CD4-positive, alpha-beta T cell treated with Interleukin-6 at 100 ng/mL for 8 hours (primary cell): ENCODE results near the gene ABCA7.

Experiments used
- DNase-seq: peaks from one replicate; pipeline ENCODE4 v3.0.0-alpha.2; 2020; ENCODE audit warnings: mixed read lengths, low spot score

Gene ABCA7

GRCh38 chr19:1040476-1041271 is 767 bp downstream of the ABCA7 start:
- peak; percentile 94 for DNase-seq

GRCh38 chr19:1041272-1041834 is 1.4 kb downstream of the ABCA7 start:
- DNase-seq, result no peak

GRCh38 chr19:1041835-1042685 is 2.2 kb downstream of the ABCA7 start:
- DNase-seq, result no peak

- DNase-seq, result no peak
Observed at GRCh38 chr19:1042689-1043511, 3.0 kb downstream of the ABCA7 start.

- DNase-seq, result no peak
Observed at GRCh38 chr19:1045247-1045603, 5.3 kb downstream of the ABCA7 start.

- DNase-seq, result no peak
Observed at GRCh38 chr19:1046117-1046626, 6.3 kb downstream of the ABCA7 start.

- DNase-seq, result no peak
Observed at GRCh38 chr19:1046836-1047695, 7.2 kb downstream of the ABCA7 start.

- no peak for DNase-seq
Observed at GRCh38 chr19:1047696-1048147, 7.8 kb downstream of the ABCA7 start.

- DNase-seq, result no peak
Observed at GRCh38 chr19:1049106-1049505, 9.2 kb downstream of the ABCA7 start.

GRCh38 chr19:1049800-1050199 is 9.9 kb downstream of the ABCA7 start:
- no peak for DNase-seq

- DNase-seq, result no peak
Observed at GRCh38 chr19:1050989-1051788, 11.3 kb downstream of the ABCA7 start.

- DNase-seq, result no peak
Observed at GRCh38 chr19:1051791-1052190, 11.9 kb downstream of the ABCA7 start.

- DNase-seq, result peak; percentile 39
Observed at GRCh38 chr19:1052349-1052975, 12.6 kb downstream of the ABCA7 start.

GRCh38 chr19:1053176-1054101 is 13.5 kb downstream of the ABCA7 start:
- DNase-seq, result no peak

- no peak for DNase-seq
Observed at GRCh38 chr19:1054102-1055027, 14.5 kb downstream of the ABCA7 start.

- no peak for DNase-seq
Observed at GRCh38 chr19:1055028-1055425, 15.1 kb downstream of the ABCA7 start.
